ENCODE data around the gene NOS1AP. TPM values are rescaled to one million over a fixed set of nuclear protein-coding genes. Genes with fewer than 3 reads are reported as not detected.
A peak's percentile ranks its signal among the peaks of the same experiment; 100 is the strongest.

NOS1AP gene
- total RNA-seq, 1 experiment from 2014 or later = 0.20 TPM

DNA sequence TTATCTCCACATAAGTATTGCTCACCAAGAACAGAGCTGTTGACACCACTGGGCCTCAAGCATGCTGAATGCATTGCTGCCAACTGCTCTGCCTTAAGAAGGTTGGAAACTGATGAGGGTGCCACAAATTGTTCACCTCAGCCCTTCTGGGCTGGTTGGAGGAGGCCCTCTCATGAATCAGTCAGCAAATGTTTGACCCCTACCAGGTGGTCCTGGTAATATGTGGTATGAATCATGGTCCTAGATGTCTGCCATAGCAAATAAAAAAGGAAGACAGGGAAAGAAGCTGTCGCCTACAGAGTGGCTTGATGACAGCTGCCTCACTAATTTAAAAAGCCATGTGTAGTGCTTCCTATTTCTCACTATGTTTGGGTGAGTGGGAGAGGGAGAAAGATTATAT is 295.0 kb downstream of the NOS1AP start:
- in situ Hi-C loops (cut with HindIII; ENCODE audit: low sequenced_read_pairs) = no loop called here
- DNase-seq (ENCODE audit: low spot score) = no peak

DNA sequence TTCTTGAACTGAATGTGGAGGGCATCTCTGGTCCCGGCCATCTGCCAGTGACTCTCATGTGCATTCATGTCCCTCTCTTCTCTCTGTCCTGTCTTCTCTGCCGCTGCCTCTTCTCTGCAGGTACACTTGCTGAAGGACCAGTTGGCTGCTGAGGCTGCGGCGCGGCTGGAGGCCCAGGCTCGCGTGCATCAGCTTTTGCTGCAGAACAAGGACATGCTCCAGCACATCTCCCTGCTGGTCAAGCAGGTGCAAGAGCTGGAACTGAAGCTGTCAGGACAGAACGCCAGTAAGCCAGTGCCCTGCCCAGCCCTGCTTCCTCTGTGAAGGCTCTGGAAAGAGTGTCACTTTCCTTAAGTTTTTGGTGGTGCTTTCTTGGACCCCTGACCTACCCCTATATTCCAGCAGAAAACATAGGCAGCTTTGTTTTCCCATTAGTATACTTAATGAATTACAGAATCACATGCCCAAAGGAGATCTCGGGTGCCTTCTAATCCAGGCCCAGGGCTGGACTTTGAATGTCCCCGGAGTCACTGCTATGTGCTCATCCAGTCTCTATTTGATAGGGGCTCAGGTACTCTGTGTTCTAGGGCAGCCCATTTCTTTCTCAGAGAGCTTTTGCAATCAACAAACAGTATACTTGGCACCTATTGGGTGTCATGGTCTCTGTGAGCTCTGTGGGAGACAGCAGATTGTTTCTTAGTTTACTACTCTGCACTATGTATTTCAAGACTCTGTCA is 296.0 kb downstream of the NOS1AP start:
- DNase-seq (ENCODE audit: low spot score) = no peak
- in situ Hi-C loops (cut with HindIII; ENCODE audit: low sequenced_read_pairs) = no loop called here

DNA sequence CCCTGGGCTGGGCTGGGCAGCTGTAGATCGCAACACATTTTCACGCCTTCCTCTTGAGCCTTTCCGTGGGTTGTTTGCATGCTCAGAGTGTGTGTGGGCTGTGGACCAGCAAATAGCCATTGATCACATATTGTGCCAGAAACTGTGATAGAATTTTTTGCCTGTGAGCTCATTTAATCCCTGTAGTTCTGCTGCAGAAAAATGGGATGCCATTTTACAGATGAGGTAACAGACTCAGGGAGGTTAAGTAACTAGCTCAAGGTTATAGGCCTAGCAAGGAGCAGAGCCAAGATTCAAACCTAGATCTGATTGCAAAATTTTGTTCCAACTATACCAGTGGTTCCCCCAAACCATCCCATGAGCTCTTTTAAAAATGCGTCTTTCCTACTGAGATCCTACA is 296.7 kb downstream of the NOS1AP start:
- in situ Hi-C loops (cut with HindIII; ENCODE audit: low sequenced_read_pairs) = no loop called here
- no peak for DNase-seq (ENCODE audit: low spot score)

DNA sequence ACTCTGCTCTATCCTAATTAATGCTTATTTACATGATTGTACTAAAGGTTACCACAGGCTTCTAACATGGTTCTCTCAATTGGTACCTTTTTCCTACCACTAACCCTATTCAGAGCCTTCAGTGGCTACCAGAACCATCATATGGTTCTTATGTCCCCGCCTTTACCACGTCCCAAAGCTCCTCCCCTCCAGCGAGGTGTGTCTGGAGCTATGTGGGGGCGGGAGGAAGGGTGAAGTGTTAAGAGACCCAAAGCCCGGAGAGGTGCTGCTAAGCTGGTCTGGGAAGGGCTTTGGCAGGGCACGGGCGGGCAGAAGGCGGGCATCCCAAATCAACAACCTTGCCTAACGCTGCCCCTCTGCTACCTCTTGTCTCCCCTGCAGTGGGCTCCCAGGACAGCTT is 297.2 kb downstream of the NOS1AP start:
- DNase-seq (ENCODE audit: low spot score) = no peak
- in situ Hi-C loops (cut with HindIII; ENCODE audit: low sequenced_read_pairs) = no loop called here

DNA sequence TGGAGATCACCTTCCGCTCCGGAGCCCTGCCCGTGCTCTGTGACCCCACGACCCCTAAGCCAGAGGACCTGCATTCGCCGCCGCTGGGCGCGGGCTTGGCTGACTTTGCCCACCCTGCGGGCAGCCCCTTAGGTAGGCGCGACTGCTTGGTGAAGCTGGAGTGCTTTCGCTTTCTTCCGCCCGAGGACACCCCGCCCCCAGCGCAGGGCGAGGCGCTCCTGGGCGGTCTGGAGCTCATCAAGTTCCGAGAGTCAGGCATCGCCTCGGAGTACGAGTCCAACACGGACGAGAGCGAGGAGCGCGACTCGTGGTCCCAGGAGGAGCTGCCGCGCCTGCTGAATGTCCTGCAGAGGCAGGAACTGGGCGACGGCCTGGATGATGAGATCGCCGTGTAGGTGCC is 297.6 kb downstream of the NOS1AP start:
- in situ Hi-C loops (cut with HindIII; ENCODE audit: low sequenced_read_pairs) = no loop called here
- DNase-seq (ENCODE audit: low spot score) = no peak

DNA sequence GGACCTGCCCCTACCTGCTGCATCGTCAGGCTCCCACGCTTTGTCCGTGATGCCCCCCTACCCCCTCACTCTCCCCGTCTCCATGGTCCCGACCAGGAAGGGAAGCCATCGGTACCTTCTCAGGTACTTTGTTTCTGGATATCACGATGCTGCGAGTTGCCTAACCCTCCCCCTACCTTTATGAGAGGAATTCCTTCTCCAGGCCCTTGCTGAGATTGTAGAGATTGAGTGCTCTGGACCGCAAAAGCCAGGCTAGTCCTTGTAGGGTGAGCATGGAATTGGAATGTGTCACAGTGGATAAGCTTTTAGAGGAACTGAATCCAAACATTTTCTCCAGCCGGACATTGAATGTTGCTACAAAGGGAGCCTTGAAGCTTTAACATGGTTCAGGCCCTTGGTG is 298.3 kb downstream of the NOS1AP start:
- in situ Hi-C loops (cut with HindIII; ENCODE audit: low sequenced_read_pairs) = no loop called here
- no peak for DNase-seq (ENCODE audit: low spot score)

DNA sequence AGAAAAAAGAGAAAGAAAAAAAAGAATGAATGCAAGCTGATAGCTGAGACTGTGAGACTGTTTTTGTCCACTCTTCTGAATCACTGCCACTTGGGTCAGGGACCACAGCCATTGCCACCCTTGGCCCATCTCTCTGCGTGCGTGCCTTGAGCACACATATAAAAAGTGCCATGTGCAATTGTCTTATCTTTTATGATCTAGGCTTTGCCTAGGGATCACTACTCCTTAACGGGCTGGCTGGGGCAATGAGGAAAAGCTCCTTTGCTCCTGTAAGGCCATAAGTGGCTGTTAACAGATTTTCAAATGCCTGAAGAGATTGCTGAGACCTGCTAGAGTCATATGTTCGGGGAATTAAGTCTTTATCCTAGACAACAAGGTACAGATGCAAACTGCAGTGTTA is 299.0 kb downstream of the NOS1AP start:
- no peak for DNase-seq (ENCODE audit: low spot score)
- in situ Hi-C loops (cut with HindIII; ENCODE audit: low sequenced_read_pairs) = no loop called here

DNA sequence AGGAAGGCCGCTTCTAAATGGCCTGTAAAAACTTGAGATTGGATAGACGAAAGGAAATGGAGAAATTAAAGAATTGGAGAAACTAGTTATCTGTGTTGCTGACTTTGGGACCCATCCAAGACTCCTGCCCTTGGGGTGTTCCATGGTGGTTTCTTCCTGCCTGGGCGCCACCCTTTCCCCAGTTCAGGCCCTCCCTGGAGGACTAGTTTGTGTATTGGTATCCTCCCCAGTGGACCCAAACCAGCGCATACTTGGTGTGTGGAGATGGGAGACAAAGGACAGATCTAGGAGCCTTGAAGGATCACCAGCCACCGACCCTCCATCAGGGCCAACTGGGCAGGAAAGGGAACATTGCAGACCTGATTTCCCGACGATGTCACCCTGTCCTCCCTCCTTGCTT is 300.1 kb downstream of the NOS1AP start:
- no peak for DNase-seq (ENCODE audit: low spot score)
- in situ Hi-C loops (cut with HindIII; ENCODE audit: low sequenced_read_pairs) = no loop called here

DNA sequence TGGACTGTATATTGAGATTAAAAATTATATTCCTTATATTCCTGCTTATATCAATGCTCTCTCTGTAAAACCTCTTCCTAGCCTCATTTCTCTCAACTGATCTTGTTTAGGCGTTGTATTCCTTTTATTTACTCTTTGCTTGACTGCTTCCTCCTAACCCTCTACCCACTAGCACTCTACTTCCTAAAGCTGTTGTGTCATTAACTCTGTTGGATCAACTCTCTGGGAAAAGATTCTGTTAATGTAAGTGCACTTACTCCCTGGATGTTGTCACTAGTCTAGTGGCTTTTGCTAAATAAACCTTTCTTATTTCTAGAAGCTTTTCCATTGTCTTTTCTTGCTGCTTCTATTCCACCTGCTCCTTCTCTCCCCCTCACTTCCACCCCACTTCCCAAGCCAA is 300.7 kb downstream of the NOS1AP start:
- DNase-seq (ENCODE audit: low spot score) = no peak
- in situ Hi-C loops (cut with HindIII; ENCODE audit: low sequenced_read_pairs) = no loop called here

DNA sequence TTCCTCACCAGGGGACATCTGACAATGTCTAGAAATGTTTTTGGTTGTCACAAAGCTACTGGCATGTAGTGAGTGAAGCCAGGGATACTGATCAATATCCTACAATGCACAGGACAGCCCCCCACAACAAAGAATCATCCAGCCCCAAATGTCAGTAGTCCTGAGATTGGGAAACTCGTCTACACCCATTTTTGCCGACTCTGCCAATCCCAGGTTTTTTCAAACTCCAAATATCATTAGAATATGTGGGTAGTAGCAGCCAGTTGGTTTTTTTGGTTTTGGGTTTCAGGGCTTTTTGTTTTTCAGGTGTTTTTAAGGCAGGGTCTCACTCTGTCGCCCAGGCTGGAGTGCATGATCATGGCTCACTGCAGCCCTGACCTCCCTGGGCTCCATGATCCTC is 301.2 kb downstream of the NOS1AP start:
- in situ Hi-C loops (cut with HindIII; ENCODE audit: low sequenced_read_pairs) = no loop called here

DNA sequence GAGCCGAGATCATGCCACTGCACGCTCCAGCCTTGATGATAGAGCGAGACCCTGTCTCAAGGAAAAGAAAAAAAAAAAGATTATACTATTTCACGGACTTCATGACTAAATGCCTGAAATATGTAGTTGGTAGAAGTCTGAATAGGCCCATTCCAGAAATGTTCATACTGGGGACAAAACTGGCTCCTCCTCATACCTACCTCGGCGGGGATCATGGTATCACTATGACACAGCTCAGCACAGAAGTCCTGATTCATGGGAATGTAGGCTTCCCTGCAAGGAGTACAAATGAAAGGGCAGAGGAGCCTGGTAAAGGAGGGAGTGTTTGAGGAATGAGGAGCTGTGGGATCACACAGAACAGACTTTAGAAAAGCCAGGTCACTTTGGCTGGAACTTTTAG is 302.1 kb downstream of the NOS1AP start:
- in situ Hi-C loops (cut with HindIII; ENCODE audit: low sequenced_read_pairs) = no loop called here
- DNase-seq (ENCODE audit: low spot score) = no peak

More for the DNA sequence above, 301.2 kb downstream of the NOS1AP start:
- no peak for DNase-seq (ENCODE audit: low spot score)

DNA sequence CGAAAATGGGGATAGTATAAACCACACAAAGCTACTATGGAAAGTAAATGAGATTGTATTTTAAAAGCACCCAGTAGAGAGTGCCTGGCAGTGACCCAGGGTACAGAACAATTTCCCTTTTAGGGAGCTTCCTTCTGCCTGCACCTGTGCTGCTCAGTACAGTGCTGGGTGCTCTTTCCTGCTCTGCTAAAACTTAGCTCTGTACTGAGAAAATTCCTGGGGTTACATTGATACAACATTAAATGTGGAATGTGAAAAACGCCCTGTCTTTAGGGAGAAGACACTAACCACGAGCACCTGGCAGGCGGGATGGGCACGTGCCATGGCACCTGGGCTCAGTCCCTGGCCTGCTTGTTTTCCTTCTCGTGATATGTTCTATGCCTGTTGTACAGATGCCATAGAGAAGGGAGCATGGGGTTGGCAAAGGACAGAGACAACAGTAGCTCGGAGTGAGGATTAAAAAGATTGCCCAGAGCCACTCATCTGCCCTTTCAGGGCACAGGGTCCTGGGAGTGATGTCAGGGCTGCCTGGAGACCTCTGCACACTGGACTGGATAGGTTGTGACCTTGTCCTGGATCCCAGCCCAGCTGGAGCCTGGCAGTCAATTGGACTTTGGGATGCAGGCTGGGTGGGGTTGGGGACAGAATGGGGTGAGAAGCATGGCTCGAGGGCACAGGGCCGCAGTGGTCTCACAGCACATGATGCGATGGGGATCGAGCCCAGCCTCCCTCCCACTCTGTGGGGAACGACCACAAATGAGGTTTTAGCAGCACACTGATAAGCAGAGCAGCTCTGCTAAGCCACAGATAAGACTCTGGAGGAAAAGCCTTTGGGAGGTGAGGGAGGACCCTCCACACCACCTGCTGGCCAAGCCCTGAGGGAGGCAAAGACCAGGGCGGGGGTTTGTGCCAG is 302.9 kb downstream of the NOS1AP start:
- in situ Hi-C loops (cut with HindIII; ENCODE audit: low sequenced_read_pairs) = no loop called here

DNA sequence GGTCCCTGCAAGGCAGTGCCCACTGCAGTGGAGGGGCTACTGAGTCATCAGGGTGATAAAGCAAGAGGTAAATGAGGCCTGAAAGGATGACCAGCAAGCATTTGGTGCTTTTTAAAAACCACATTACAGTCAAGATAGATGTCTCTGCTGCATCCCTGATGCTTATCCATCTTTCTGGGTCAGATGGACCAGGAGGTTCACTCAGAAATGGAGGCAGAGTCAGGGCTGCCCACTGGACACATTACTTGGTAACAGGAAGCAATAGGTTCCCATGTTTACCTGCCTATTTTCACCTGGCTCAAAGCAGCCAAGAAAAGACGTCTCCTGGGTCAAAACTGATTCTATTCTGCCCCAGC is 303.6 kb downstream of the NOS1AP start:
- no peak for DNase-seq (ENCODE audit: low spot score)
- in situ Hi-C loops (cut with HindIII; ENCODE audit: low sequenced_read_pairs) = no loop called here

More for the DNA sequence above, 302.9 kb downstream of the NOS1AP start:
- DNase-seq (ENCODE audit: low spot score) = no peak

DNA sequence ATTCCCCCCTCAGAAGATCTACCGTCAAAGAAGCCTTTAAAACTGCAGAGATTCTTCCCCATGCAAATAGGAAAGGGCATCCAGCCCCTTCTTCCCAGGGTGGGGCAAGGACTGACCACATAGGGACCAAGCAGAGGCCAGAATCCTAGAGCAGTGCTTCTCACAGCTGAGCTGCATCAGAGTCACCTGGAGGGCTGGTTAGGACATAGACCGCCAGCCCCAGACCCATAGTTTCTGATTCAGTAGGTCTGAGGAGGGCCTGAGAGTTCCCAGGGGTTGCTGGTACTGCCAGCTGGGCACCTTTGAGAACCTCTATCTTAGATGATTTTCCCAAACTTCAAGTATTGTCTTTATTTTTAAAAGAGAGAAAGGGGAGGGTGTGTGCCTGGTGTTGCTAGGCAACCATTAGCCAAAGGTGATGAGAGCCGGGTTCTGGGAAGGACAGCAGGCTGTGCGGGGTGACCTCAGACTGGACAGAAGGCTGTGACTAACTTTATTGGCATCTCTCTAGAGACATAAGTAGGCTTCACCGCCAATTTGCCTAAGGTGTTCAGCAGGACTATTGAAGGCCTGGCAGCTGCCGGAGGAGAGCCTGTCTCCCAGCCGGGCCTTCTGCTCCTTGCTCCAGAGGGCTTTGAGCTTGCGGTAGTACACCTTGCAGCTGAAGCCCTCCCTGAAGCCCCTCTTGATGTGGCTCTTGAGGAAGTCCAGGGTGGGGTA is 304.2 kb downstream of the NOS1AP start:
- DNase-seq (ENCODE audit: low spot score) = peak; percentile 24
- in situ Hi-C loops (cut with HindIII; ENCODE audit: low sequenced_read_pairs) = no loop called here

DNA sequence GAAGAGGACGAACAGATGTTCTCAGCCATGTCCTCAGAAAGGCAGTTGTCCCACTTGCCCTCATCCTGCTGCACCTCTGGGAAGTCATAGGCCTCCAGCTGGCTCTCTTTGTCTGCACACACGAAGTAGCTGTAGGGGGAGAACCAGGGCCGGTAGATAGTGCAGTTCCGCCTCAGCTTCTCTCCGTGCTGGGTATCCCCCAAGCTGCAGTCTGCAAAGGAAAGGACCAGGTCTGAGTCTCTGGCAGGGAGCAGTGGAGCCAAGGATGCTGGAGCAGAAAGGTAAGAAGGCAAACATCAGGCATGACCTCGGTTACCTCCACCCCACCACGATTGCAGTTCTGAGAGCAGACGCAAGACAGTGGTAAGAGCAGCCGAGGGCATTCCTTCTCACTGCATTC is 304.9 kb downstream of the NOS1AP start:
- no peak for DNase-seq (ENCODE audit: low spot score)
- in situ Hi-C loops (cut with HindIII; ENCODE audit: low sequenced_read_pairs) = no loop called here

DNA sequence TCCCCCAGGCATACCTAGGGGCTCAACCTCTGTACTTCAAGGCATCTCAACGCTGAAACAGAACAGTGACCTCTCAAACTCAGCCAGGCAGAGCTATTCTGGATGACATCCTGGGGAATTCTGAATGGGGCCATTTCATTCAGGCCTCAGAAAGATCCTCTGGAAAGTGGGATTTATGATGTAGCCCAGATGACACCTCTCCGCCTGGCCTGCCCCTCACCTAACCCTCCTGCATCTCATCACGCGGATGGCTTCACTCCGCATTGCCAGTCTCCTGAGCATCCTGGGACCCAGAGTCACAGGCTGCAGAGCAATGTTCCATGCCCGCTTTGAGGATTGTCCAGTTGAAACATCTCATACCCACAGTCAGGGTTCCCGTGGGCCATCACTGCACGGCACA is 306.0 kb downstream of the NOS1AP start:
- in situ Hi-C loops (cut with HindIII; ENCODE audit: low sequenced_read_pairs) = no loop called here

DNA sequence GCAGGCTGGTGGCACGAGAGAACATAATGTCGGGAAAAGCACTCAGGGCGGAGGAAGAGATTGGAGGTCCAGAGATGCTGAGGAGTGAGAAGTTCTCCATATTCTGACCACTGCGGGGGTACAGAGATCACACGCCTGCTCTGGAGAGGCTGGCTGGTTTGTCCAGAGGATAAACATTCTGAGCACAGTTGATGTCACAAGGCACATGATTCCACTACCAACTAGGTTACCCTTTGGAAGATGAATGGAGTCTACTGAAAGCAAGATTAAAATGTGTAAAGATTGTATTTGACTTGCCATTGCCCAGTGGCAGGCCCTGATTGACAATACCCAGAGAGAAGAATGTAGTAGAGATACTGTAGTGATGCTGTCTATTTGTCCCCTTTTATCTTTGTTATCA is 307.2 kb downstream of the NOS1AP start, which contains the start of gene SPATA46:
SPATA46 (minus strand) TSS at position 164 of the 400 bp plus-strand sequence; CDS start at position 100, 64 bp downstream.
- in situ Hi-C loops (cut with HindIII; ENCODE audit: low sequenced_read_pairs) = no loop called here
- no peak for DNase-seq (ENCODE audit: low spot score)

More for the DNA sequence above, 306.0 kb downstream of the NOS1AP start:
- DNase-seq (ENCODE audit: low spot score) = no peak

DNA sequence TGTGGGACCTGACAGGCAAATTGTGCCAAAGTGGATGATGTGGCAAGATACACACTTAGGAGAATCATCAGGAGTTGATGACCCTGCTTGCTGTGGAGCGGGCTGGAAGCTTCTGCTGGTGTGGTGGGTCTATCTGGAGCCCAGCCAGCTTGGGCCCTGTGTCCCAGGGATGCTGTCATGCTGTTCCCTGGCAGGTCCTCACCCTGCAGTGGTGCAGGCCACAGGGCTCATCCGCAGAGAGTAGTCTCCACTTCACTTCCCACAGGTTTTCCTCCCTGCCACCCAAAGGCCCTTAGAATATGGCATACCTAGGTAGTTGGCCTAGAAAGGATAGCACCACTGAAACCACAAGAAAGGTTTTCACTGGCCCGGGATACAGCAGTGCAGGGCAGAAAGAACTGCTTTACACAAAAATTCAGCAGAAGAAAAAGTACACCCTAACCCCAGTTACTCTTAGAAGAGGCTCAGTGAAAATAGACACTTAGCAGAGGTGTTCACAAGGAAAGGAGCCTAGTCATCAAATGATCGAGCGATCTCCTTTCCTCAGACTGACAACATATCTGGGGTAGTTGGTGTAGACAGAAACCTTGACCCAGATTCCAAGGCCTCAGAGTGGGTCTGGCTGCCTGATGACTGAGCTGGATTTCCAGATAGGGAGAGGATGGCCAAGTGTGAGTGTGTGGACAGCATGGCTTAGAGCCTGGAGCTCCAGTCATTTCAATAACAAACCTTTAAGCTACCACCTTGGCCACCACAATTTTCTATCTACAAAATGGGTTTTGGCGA is 310.8 kb downstream of the NOS1AP start:
- no peak for DNase-seq (ENCODE audit: low spot score)
- in situ Hi-C loops (cut with HindIII; ENCODE audit: low sequenced_read_pairs) = no loop called here

DNA sequence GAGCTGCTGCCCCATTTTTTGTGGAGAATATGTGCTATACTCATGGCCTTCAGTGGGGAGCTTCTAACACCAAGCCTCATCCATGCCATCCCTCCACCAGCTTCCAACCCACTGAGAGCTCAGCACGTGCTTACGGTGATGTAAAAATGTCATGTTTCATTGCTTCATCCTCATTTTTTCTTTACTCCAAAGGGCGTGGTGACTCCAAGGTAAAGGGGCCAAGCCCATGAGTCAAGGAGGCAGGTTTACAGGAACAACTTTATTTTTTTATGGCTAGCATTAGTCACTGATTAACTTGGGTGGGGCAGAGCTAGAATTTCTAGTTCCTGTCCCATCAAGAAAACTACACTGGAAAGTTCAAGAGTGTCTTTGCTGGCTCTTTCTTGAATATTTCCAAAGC is 311.9 kb downstream of the NOS1AP start, which contains the start of gene C1orf226:
C1orf226 (plus strand) TSS at position 346 of the 400 bp plus-strand sequence. CDS start 174 bp downstream, outside the sequence.
- no peak for DNase-seq (ENCODE audit: low spot score)
- in situ Hi-C loops (cut with HindIII; ENCODE audit: low sequenced_read_pairs) = no loop called here
